GM10248 (cell line): ENCODE measurements around the gene SLIT3.

Source experiments
- CTCF ChIA-PET: fragments of 300-600 bp; sonication (Branson Sonifier 250); formaldehyde crosslinking; extraction: SDS; loops from one replicate; lab custom pipeline; 2021; ENCODE audit warnings: antibody characterized with exemption; lab: Yijun Ruan, JAX
- POLR2A ChIA-PET: fragments of 350-650 bp; sonication (Branson Sonifier 250); formaldehyde crosslinking; extraction: SDS; loops from one replicate; lab custom pipeline; 2020; ENCODE audit warnings: antibody characterized with exemption; lab: Yijun Ruan, JAX
- DNase-seq: peaks from one replicate; pipeline ENCODE4 v3.0.0; 2012; ENCODE audit errors: extremely low spot score
- CTCF ChIP-seq: IDR thresholded peaks from 2 replicates; pipeline ENCODE4 v1.5.1; 2012; ENCODE audit warnings: mild to moderate bottlenecking, low read depth; ENCODE audit errors: extremely low read depth, missing control alignments, control extremely low read depth

The SLIT3 gene

GRCh38 chr5:168972731-168973130 is 328.2 kb downstream of the SLIT3 start:
- CTCF ChIA-PET: interaction anchor here (1.8 kb wide), 1 partner anchor 15 kb away, joined by 8 read pairs; no protein-coding TSS in a partner anchor
- TF ChIP-seq CTCF: no peak

DNA sequence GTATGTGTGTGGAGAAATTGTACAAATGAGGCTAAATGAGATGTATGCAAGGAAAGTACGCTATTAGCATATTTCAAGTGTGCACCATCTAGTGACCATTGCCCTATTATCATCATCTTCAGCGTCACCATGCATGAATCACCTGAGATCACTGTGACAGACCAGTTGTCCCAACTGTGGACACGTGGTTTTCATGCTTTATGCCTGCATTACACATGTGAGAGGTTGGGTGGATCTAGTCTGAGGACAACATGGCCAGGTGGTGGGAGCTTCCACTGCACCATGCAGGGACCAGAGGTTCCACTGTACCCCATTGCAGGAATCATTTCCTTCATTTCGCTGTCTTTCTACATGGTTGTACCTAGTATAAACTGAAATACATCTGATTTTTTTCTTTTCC is 329.8 kb downstream of the SLIT3 start:
- ChIA-PET POLR2A (no interaction called here), CTCF (no interaction called here)
- TF ChIP-seq CTCF: no peak
- DNase-seq: no peak

More at GRCh38 chr5:168972731-168973130, 328.2 kb downstream of the SLIT3 start:
- DNase-seq: no peak
- POLR2A ChIA-PET: no interaction called here

GRCh38 chr5:168969326-168969886 is 331.5 kb downstream of the SLIT3 start:
- DNase-seq: no peak
- CTCF ChIA-PET: interaction anchor here (1.3 kb wide), 1 partner anchor 18 kb away, joined by 5 read pairs; no protein-coding TSS in a partner anchor

DNA sequence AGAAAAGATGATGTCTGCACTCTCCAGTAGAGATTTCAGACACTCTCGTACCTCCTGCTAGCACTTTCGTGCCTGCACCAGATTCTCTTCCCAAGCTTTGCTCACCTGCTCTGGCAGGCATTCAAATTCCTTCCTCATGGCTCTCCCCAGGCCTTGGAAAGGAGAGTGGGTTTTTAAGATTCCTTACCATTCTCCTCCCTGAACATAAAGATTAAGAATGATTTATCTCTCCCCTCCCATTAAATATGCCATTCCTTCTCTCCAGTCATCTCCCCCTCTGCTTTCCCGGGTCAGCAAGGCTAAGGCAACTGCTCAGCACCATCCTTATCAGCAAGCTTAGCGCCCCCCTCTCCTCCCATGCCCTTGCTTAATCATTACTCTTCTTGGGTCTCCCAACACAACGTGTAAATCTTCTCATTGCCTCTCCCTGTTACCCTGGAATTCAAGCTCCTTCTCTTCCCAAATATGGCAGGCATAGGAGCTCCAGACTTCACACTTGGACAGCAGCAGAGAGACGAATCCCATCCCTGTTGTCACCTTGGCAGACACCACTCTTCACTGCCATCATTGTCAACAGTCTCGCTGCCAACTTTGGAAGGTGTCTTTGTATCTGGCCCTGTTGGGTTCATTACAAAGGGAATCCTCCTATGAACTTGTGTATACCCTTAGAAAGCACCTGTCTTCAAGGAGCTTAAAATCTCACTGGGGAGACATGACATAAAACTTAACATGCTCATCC is 332.9 kb downstream of the SLIT3 start:
- POLR2A ChIA-PET: no interaction called here
- TF ChIP-seq CTCF: no peak
- CTCF ChIA-PET: no interaction called here
- DNase-seq: no peak

More at GRCh38 chr5:168969326-168969886, 331.5 kb downstream of the SLIT3 start:
- POLR2A ChIA-PET: no interaction called here
- no peak for TF ChIP-seq CTCF

GRCh38 chr5:168965638-168966037 is 335.3 kb downstream of the SLIT3 start:
- CTCF ChIA-PET: interaction anchor here (1.2 kb wide), 1 partner anchor 21 kb away, joined by 4 read pairs; no protein-coding TSS in a partner anchor
- POLR2A ChIA-PET: no interaction called here
- no peak for TF ChIP-seq CTCF
- DNase-seq: no peak

- POLR2A ChIA-PET: no interaction called here
- CTCF ChIA-PET: no interaction called here
- no peak for DNase-seq
Measured at GRCh38 chr5:168964182-168964581, 336.8 kb downstream of the SLIT3 start.

More at GRCh38 chr5:168964182-168964581, 336.8 kb downstream of the SLIT3 start:
- TF ChIP-seq CTCF: no peak
